Suprapubic skin (tissue), 4 donors: Measurements from ENCODE around the gene SHROOM3.

Experiments
- CTCF ChIP-seq, 2 donors: fragments of 200-600 bp in 1 of 2; fragments of 450-650 bp in 1 of 2; sonication (generic) in 1 of 2; IDR thresholded peaks; one replicate each; pipeline ENCODE4 v1.5.1; 2016 to 2019; ENCODE audit warnings: antibody characterized with exemption in 2 of 2, mild to moderate bottlenecking in 1 of 2, moderate library complexity in 1 of 2
- EP300 ChIP-seq: sonication (generic); formaldehyde crosslinking; IDR thresholded peaks from one replicate; pipeline ENCODE4 v1.6.1; 2017; ENCODE audit warnings: antibody characterized with exemption
- POLR2A ChIP-seq, 2 donors: fragments of 450-650 bp; IDR thresholded peaks; one replicate each; pipeline ENCODE4 v1.6.1; 2017; ENCODE audit warnings: antibody characterized with exemption in 2 of 2, mild to moderate bottlenecking in 2 of 2, moderate library complexity in 2 of 2
- POLR2AphosphoS5 ChIP-seq, 3 donors: sonication (generic); formaldehyde crosslinking; IDR thresholded peaks; one replicate each; pipeline ENCODE4 v1.6.1; 2017; ENCODE audit warnings: antibody characterized with exemption in 3 of 3

- TF ChIP-seq CTCF (IDR thresholded peaks at IDR 0.05), result no peak
- no peak for TF ChIP-seq EP300
- TF ChIP-seq POLR2A (IDR thresholded peaks at IDR 0.05), result no peak
- no peak for TF ChIP-seq POLR2AphosphoS5 (IDR thresholded peaks at IDR 0.05)
These were observed 64.4 kb downstream of the SHROOM3 start for GRCh38 chr4:76499461-76499860.
